Hematopoietic multipotent progenitor cell treated with erythropoietin and hydrocortisone succinate and interleukin-3 and kit ligand, for 15 days (in vitro differentiated cells): ENCODE results near the gene PDP2.

Experiments
- DNase-seq: peaks from one replicate; pipeline ENCODE4 v3.0.0-alpha.2; 2015; ENCODE audit warnings: low spot score

PDP2 gene

GRCh38 chr16:66935314-66936011 lies 55.1 kb downstream of the PDP2 start, which contains the start of gene CES2:
TSS of gene CES2 (plus strand) at chr16:66935516. CDS start at chr16:66935636, 120 bp downstream.
- no peak for DNase-seq

GRCh38 chr16:66936462-66936861 lies 56.1 kb downstream of the PDP2 start:
- DNase-seq, result no peak

- DNase-seq, result peak; percentile 43
Observed at GRCh38 chr16:66936889-66937554, 56.7 kb downstream of the PDP2 start.

GRCh38 chr16:66937725-66938337 lies 57.5 kb downstream of the PDP2 start:
- no peak for DNase-seq

GRCh38 chr16:66939366-66939765 lies 59.1 kb downstream of the PDP2 start:
- no peak for DNase-seq

GRCh38 chr16:66940236-66940635 lies 59.9 kb downstream of the PDP2 start:
- no peak for DNase-seq
